H1 (cell line): ENCODE results near the gene STIM1. TPM values are rescaled to one million over a fixed set of nuclear protein-coding genes. Genes with fewer than 3 reads are reported as not detected.

Experiments
- polyA plus RNA-seq, 7 experiments: library from polyadenylated mRNA; depleted of rRNA in 3 of 7; stranded (reverse) in 5 of 7; unstranded in 2 of 7; fragments of >200 nt in 5 of 7; fragments of 200-250 nt in 2 of 7; gene quantifications; 1 replicate in 5 of 7; 2 replicates in 1 of 7; 4 replicates in 1 of 7; pipeline versions ENCODE4 v1.2.1 to v1.2.3, GENCODE V29; 2011 to 2013; ENCODE audit warnings: missing spikeins in 2 of 7, mixed read lengths in 2 of 7
- total RNA-seq: library from RNA; stranded (reverse); fragmentation: NEBNext Ultra II Directional; extraction: Animal tissue kit (Norgen Biotek cat#: 25700); gene quantifications from 2 replicates; pipeline ENCODE4 v1.2.1, GENCODE V29; 2021
- TF ChIP-seq, protein P1 (sequence below): fragments of 300-600 bp; sonication (generic); IDR thresholded peaks from 2 replicates; pipeline ENCODE4 v1.7.1; 2012; ENCODE audit warnings: low read length, moderate library complexity, mild to moderate bottlenecking, inconsistent platforms; ENCODE audit not compliant: insufficient replicate concordance

STIM1 gene
- total and polyA plus RNA-seq, 2 of the 8 experiments (the other 6 are each of a cell fraction or from before 2014, with no cell fraction given), result 11.1 to 12.2 TPM

DNA sequence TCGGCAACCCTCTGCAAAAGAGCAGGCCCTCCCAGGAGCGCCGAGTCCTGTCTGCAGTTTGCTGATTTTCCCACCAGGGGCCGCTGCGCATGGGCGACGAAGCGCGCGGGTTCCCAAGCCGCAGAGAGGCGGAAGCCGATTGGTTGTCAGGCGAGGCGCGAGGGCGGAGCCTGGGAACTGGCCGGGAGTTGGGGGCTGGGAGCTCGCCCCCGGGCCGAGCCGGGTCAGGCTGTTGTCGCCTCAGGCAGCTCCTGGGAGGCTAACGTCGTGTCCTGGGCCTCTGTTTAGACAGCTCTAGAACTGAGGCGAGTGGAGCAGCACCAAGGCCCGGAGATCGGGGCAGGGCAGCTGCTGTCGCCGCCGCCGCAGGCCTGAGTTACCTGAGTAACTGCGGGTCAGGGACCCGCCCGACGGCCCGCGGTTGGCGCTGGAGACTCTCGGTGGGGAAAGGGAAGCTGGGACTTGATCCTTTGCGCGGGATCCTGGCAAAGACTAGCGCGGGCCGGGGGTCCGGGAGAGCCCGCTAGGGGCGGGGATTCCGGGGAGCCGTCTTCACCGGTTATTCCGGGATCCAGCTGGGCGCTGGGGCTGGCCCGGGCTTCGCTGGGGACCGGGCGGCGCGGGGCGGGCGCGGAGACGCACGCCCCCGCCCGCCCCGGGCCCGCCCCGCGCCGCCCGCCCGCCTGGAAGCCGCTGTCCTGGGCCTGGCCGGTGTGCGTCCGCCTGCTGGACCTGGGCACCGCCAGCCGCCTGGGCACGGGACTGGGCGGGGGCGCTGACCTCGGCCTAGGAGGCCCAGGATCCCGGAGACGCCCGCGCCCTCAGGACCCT, at the start of gene STIM1 (continued):
- TF ChIP-seq, protein P1, sequence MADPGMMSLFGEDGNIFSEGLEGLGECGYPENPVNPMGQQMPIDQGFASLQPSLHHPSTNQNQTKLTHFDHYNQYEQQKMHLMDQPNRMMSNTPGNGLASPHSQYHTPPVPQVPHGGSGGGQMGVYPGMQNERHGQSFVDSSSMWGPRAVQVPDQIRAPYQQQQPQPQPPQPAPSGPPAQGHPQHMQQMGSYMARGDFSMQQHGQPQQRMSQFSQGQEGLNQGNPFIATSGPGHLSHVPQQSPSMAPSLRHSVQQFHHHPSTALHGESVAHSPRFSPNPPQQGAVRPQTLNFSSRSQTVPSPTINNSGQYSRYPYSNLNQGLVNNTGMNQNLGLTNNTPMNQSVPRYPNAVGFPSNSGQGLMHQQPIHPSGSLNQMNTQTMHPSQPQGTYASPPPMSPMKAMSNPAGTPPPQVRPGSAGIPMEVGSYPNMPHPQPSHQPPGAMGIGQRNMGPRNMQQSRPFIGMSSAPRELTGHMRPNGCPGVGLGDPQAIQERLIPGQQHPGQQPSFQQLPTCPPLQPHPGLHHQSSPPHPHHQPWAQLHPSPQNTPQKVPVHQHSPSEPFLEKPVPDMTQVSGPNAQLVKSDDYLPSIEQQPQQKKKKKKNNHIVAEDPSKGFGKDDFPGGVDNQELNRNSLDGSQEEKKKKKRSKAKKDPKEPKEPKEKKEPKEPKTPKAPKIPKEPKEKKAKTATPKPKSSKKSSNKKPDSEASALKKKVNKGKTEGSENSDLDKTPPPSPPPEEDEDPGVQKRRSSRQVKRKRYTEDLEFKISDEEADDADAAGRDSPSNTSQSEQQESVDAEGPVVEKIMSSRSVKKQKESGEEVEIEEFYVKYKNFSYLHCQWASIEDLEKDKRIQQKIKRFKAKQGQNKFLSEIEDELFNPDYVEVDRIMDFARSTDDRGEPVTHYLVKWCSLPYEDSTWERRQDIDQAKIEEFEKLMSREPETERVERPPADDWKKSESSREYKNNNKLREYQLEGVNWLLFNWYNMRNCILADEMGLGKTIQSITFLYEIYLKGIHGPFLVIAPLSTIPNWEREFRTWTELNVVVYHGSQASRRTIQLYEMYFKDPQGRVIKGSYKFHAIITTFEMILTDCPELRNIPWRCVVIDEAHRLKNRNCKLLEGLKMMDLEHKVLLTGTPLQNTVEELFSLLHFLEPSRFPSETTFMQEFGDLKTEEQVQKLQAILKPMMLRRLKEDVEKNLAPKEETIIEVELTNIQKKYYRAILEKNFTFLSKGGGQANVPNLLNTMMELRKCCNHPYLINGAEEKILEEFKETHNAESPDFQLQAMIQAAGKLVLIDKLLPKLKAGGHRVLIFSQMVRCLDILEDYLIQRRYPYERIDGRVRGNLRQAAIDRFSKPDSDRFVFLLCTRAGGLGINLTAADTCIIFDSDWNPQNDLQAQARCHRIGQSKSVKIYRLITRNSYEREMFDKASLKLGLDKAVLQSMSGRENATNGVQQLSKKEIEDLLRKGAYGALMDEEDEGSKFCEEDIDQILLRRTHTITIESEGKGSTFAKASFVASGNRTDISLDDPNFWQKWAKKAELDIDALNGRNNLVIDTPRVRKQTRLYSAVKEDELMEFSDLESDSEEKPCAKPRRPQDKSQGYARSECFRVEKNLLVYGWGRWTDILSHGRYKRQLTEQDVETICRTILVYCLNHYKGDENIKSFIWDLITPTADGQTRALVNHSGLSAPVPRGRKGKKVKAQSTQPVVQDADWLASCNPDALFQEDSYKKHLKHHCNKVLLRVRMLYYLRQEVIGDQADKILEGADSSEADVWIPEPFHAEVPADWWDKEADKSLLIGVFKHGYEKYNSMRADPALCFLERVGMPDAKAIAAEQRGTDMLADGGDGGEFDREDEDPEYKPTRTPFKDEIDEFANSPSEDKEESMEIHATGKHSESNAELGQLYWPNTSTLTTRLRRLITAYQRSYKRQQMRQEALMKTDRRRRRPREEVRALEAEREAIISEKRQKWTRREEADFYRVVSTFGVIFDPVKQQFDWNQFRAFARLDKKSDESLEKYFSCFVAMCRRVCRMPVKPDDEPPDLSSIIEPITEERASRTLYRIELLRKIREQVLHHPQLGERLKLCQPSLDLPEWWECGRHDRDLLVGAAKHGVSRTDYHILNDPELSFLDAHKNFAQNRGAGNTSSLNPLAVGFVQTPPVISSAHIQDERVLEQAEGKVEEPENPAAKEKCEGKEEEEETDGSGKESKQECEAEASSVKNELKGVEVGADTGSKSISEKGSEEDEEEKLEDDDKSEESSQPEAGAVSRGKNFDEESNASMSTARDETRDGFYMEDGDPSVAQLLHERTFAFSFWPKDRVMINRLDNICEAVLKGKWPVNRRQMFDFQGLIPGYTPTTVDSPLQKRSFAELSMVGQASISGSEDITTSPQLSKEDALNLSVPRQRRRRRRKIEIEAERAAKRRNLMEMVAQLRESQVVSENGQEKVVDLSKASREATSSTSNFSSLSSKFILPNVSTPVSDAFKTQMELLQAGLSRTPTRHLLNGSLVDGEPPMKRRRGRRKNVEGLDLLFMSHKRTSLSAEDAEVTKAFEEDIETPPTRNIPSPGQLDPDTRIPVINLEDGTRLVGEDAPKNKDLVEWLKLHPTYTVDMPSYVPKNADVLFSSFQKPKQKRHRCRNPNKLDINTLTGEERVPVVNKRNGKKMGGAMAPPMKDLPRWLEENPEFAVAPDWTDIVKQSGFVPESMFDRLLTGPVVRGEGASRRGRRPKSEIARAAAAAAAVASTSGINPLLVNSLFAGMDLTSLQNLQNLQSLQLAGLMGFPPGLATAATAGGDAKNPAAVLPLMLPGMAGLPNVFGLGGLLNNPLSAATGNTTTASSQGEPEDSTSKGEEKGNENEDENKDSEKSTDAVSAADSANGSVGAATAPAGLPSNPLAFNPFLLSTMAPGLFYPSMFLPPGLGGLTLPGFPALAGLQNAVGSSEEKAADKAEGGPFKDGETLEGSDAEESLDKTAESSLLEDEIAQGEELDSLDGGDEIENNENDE, result no peak
